Ishikawa (cell line): Measurements from ENCODE around the gene DOLK.
A peak's percentile ranks its signal among the peaks of the same experiment; 100 is the strongest.

Source experiments
- CEBPB ChIP-seq: IDR thresholded peaks from 2 replicates; pipeline ENCODE4 v1.6.1; 2012
- CREB1 ChIP-seq: IDR thresholded peaks from 2 replicates; pipeline ENCODE4 v1.6.1; 2012; ENCODE audit warnings: low read depth
- EP300 ChIP-seq: IDR thresholded peaks from 2 replicates; pipeline ENCODE4 v1.6.1; 2012; ENCODE audit warnings: borderline replicate concordance
- MAX ChIP-seq: IDR thresholded peaks from 2 replicates; pipeline ENCODE4 v1.6.1; 2012
- REST ChIP-seq: IDR thresholded peaks from 2 replicates; pipeline ENCODE4 v1.6.1; 2012; ENCODE audit warnings: low read depth, mild to moderate bottlenecking
- TAF1 ChIP-seq: IDR thresholded peaks from 2 replicates; pipeline ENCODE4 v1.6.1; 2012; ENCODE audit warnings: low read depth, mild to moderate bottlenecking
- TEAD4 ChIP-seq: IDR thresholded peaks from 2 replicates; pipeline ENCODE4 v1.6.1; 2012
- YY1 ChIP-seq: IDR thresholded peaks from 2 replicates; pipeline ENCODE4 v1.6.1; 2012; ENCODE audit warnings: low read depth

- TF ChIP-seq YY1 (no peak), REST (no peak), CEBPB (no peak), TEAD4 (peak; percentile 53), EP300 (no peak), TAF1 (no peak), CREB1 (no peak), MAX (no peak)
These were observed 35.0 kb downstream of the DOLK start for GRCh38 chr9:128912270-128912853.
